ENCODE data around the gene VENTX.

Gene VENTX

GRCh38 chr10:133268532-133268931 lies 30.9 kb downstream of the VENTX start:
- DNase-seq (ENCODE audit: low read depth): no peak
- H3K4me3 ChIP-seq (ENCODE audit: low read length): no peak overlapping the region
- TF ChIP-seq CTCF (IDR thresholded peaks at IDR 0.05; ENCODE audit: insufficient read depth, low read depth, low read length, missing control alignments): no peak

GRCh38 chr10:133269367-133269766 lies 31.7 kb downstream of the VENTX start:
- H3K4me3 ChIP-seq (ENCODE audit: low read length): no peak overlapping the region
- no peak for TF ChIP-seq CTCF (IDR thresholded peaks at IDR 0.05; ENCODE audit: insufficient read depth, low read depth, low read length, missing control alignments)
- no peak for DNase-seq (ENCODE audit: low read depth)

GRCh38 chr10:133270204-133270603 lies 32.5 kb downstream of the VENTX start:
- no peak overlapping the region for H3K4me3 ChIP-seq (ENCODE audit: low read length)
- no peak for TF ChIP-seq CTCF (IDR thresholded peaks at IDR 0.05; ENCODE audit: insufficient read depth, low read depth, low read length, missing control alignments)
- no peak for DNase-seq (ENCODE audit: low read depth)

GRCh38 chr10:133270773-133271297 lies 33.2 kb downstream of the VENTX start:
- TF ChIP-seq CTCF (IDR thresholded peaks at IDR 0.05; ENCODE audit: insufficient read depth, low read depth, low read length, missing control alignments): no peak
- no peak overlapping the region for H3K4me3 ChIP-seq (ENCODE audit: low read length)
- no peak for DNase-seq (ENCODE audit: low read depth)

- TF ChIP-seq CTCF (IDR thresholded peaks at IDR 0.05; ENCODE audit: insufficient read depth, low read depth, low read length, missing control alignments): no peak
- DNase-seq (ENCODE audit: low read depth): no peak
- no peak overlapping the region for H3K4me3 ChIP-seq (ENCODE audit: low read length)
These were observed 34.1 kb downstream of the VENTX start for GRCh38 chr10:133271521-133272300.

GRCh38 chr10:133272301-133272963 lies 34.8 kb downstream of the VENTX start:
- no peak for TF ChIP-seq CTCF (IDR thresholded peaks at IDR 0.05; ENCODE audit: insufficient read depth, low read depth, low read length, missing control alignments)
- no peak for DNase-seq (ENCODE audit: low read depth)
- H3K4me3 ChIP-seq (ENCODE audit: low read length): no peak overlapping the region

Data from epithelial cell of esophagus (primary cell).